Mesenchymal stem cell (in vitro differentiated cells and primary cell): Measurements from ENCODE around the gene LENG8.

ENCODE experiments used
- DNase-seq: peaks from one replicate; pipeline ENCODE4 v3.0.0-alpha.2; 2013
- H2AFZ ChIP-seq: one replicate; pipeline ENCODE4 v1.6.1; 2013; ENCODE audit warnings: low read depth, mild to moderate bottlenecking, control low read depth, inconsistent platforms, low read length, moderate library complexity
- H2AK5ac ChIP-seq: 2 replicates; pipeline ENCODE4 v1.6.1; 2013; ENCODE audit warnings: low read length, moderate library complexity, mild to moderate bottlenecking, inconsistent platforms; ENCODE audit not compliant: severe bottlenecking
- H2BK120ac ChIP-seq: one replicate; pipeline ENCODE4 v1.6.1; 2013; ENCODE audit warnings: low read depth, mild to moderate bottlenecking, inconsistent platforms, low read length, moderate library complexity
- H2BK12ac ChIP-seq, 2 experiments: one replicate each; pipeline ENCODE4 v1.6.1; 2013; ENCODE audit warnings: inconsistent platforms in 2 of 2, low read length in 2 of 2, mild to moderate bottlenecking in 2 of 2, moderate library complexity in 2 of 2, control low read depth in 1 of 2
- H2BK15ac ChIP-seq: one replicate; pipeline ENCODE4 v1.6.1; 2013; ENCODE audit warnings: mild to moderate bottlenecking, low read depth, inconsistent platforms; ENCODE audit not compliant: poor library complexity, severe bottlenecking
- H2BK5ac ChIP-seq: 2 replicates; pipeline ENCODE4 v1.6.1; 2013; ENCODE audit warnings: low read depth, mild to moderate bottlenecking, low read length, control low read depth, inconsistent platforms; ENCODE audit not compliant: poor library complexity, severe bottlenecking
- H3K14ac ChIP-seq, 2 experiments: one replicate each; pipeline ENCODE4 v1.6.1; 2013; ENCODE audit warnings: inconsistent platforms in 2 of 2, low read length in 2 of 2, control low read depth in 1 of 2, mild to moderate bottlenecking in 1 of 2, moderate library complexity in 1 of 2
- H3K18ac ChIP-seq, 2 experiments: one replicate each; pipeline ENCODE4 v1.6.1; 2013; ENCODE audit warnings: inconsistent platforms in 2 of 2, low read length in 2 of 2, control low read depth in 1 of 2, low read depth in 1 of 2, mild to moderate bottlenecking in 1 of 2
- H3K23ac ChIP-seq, 2 experiments: one replicate each; pipeline ENCODE4 v1.6.1; 2013; ENCODE audit warnings: inconsistent platforms in 2 of 2, low read length in 2 of 2, mild to moderate bottlenecking in 2 of 2, moderate library complexity in 2 of 2, control low read depth in 1 of 2
- H3K27ac ChIP-seq: 2 replicates; pipeline ENCODE4 v1.5.1; 2013; ENCODE audit warnings: mild to moderate bottlenecking, moderate library complexity, low read length, control low read depth, inconsistent platforms; ENCODE audit not compliant: poor library complexity, severe bottlenecking
- H3K27me3 ChIP-seq, 2 experiments: 2 replicates each; pipeline versions ENCODE4 v1.6.1 to v1.7.0; 2013; ENCODE audit warnings: low read length in 2 of 2, mild to moderate bottlenecking in 2 of 2, moderate library complexity in 2 of 2, control low read depth in 1 of 2, inconsistent platforms in 1 of 2; ENCODE audit not compliant: control insufficient read depth in 1 of 2, insufficient read depth in 1 of 2
- H3K36me3 ChIP-seq, 2 experiments: 2 replicates each; pipeline versions ENCODE4 v1.6.1 to v1.7.0; 2013; ENCODE audit warnings: low read length in 2 of 2, control low read depth in 1 of 2, inconsistent platforms in 1 of 2, low read depth in 1 of 2, mild to moderate bottlenecking in 1 of 2; ENCODE audit not compliant: insufficient read depth in 2 of 2, control insufficient read depth in 1 of 2
- H3K4ac ChIP-seq, 2 experiments: one replicate each; pipeline ENCODE4 v1.6.1; 2013; ENCODE audit warnings: inconsistent platforms in 2 of 2, low read length in 2 of 2, mild to moderate bottlenecking in 2 of 2, moderate library complexity in 2 of 2, control low read depth in 1 of 2, low read depth in 1 of 2
- H3K4me1 ChIP-seq: 2 replicates; pipeline ENCODE4 v1.6.1; 2013; ENCODE audit warnings: low read depth, low read length, control low read depth; ENCODE audit not compliant: control insufficient read depth, insufficient read depth
- H3K4me2 ChIP-seq: 2 replicates; pipeline ENCODE4 v1.6.1; 2013; ENCODE audit warnings: low read length, mild to moderate bottlenecking, inconsistent platforms; ENCODE audit not compliant: poor library complexity, severe bottlenecking
- H3K4me3 ChIP-seq, 2 experiments: 2 replicates each; pipeline versions ENCODE4 v1.5.1 to v1.7.0; 2013; ENCODE audit warnings: low read length in 2 of 2, mild to moderate bottlenecking in 2 of 2, control low read depth in 1 of 2, low read depth in 1 of 2; ENCODE audit not compliant: insufficient read depth in 1 of 2
- H3K79me1 ChIP-seq: replicated peaks from 2 replicates; pipeline ENCODE4 v1.6.1; 2013; ENCODE audit warnings: mild to moderate bottlenecking, control low read depth, low read length, inconsistent platforms; ENCODE audit not compliant: poor library complexity, severe bottlenecking
- H3K9ac ChIP-seq: 2 replicates; pipeline ENCODE4 v1.7.0; 2013; ENCODE audit warnings: mild to moderate bottlenecking, low read length, moderate library complexity
- H3K9me3 ChIP-seq: 2 replicates; pipeline ENCODE4 v1.7.0; 2013; ENCODE audit warnings: mild to moderate bottlenecking, low read length; ENCODE audit not compliant: control insufficient read depth
- H4K8ac ChIP-seq: one replicate; pipeline ENCODE4 v1.6.1; 2013; ENCODE audit warnings: inconsistent platforms, mild to moderate bottlenecking, low read length, moderate library complexity
- H4K91ac ChIP-seq: one replicate; pipeline ENCODE4 v1.6.1; 2013; ENCODE audit warnings: mild to moderate bottlenecking, low read length, inconsistent platforms
- WGBS: methylation state at CpG from one replicate; pipeline ENCODE4 v1.1.7; 2013; ENCODE audit warnings: mixed read lengths; 5-methylcytosine and 5-hydroxymethylcytosine counted together

The LENG8 gene

DNA sequence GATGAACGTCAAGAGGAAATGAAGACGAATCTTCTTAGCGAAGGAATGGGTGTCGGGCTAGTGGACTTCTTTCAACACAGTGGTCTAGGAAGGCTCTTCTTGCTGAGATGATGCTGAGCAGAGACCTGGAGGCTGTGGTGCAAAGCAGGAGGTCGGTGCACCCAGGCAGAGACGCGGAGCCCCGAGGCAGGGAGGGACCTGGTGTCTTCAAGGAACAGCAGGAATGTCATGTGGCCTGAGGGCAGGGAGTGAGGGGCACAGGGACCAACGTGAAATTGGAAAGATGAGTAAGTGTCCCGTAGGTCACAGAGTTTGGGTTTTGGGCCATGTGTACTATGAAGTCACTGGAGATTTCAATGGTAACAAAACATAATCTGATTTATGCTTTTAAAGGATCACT lies 35.5 kb downstream of the LENG8 start:
- Histone ChIP-seq H3K9me3 (no peaks in the 10 kb centered on the region), H3K27ac (no peak overlapping the region), H3K9ac (no peak overlapping the region), H3K4me2 (no peak overlapping the region), H3K4me1 (no peaks in the 10 kb centered on the region), H2AK5ac (no peak overlapping the region), H4K8ac (no peak overlapping the region), H2BK15ac (no peak overlapping the region), H3K79me1 (no peaks in the 10 kb centered on the region), H3K4me3 (no peak overlapping the region), H3K4ac (no peak overlapping the region), H3K23ac (no peak overlapping the region), H2BK5ac (no peak overlapping the region), H4K91ac (no peak overlapping the region), H3K14ac (no peak overlapping the region), H2BK120ac (no peak overlapping the region), H3K27me3 (peaks cover 0 to 10% of the 10 kb centered on the region in 2 experiments), H2AFZ (no peak overlapping the region), H2BK12ac (no peak overlapping the region), H3K18ac (no peak overlapping the region), H3K36me3 (no peaks in the 10 kb centered on the region)
- 82% methylated on average over 10 of the region's 10 CpGs for WGBS
- DNase-seq = no peak

DNA sequence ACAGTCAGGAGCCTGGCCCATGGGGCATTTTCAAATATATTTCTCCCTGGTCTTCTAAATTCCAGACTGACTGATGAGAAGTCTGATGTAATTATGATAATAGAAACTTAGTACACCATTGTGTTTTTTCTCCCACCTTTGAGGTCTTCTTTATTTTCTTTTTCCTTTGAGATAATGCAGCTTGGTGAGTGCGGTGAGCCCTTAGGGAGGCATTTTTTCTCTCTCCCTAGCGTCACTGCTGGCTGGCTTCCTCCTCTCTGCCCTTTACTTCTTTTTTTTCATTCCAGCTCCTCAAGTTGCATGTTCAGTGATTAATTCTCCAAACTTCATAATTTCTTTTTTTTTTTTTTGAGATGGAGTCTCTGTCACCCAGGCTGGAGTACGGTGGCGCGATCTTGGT lies 36.9 kb downstream of the LENG8 start:
- no peak overlapping the region for H2AFZ ChIP-seq
- no peak overlapping the region for H3K4ac ChIP-seq
- H3K4me3 ChIP-seq = no peak overlapping the region
- H3K27me3 ChIP-seq = peaks cover 0 to 4% of the 10 kb centered on the region in 2 experiments
- no peak overlapping the region for H3K4me2 ChIP-seq
- no peak for DNase-seq
- no peaks in the 10 kb centered on the region for H3K36me3 ChIP-seq
- H2BK15ac ChIP-seq = no peak overlapping the region
- no peak overlapping the region for H3K27ac ChIP-seq
- no peak overlapping the region for H4K8ac ChIP-seq
- H3K23ac ChIP-seq = no peak overlapping the region
- WGBS = 94% methylated on average over 4 of the region's 5 CpGs
- H3K4me1 ChIP-seq = no peaks in the 10 kb centered on the region
- no peaks in the 10 kb centered on the region for H3K79me1 ChIP-seq
- no peak overlapping the region for H2BK120ac ChIP-seq
- H2BK5ac ChIP-seq = no peak overlapping the region
- H3K14ac ChIP-seq = no peak overlapping the region
- no peaks in the 10 kb centered on the region for H3K9me3 ChIP-seq
- no peak overlapping the region for H2BK12ac ChIP-seq
- no peak overlapping the region for H3K9ac ChIP-seq
- no peak overlapping the region for H4K91ac ChIP-seq
- no peak overlapping the region for H2AK5ac ChIP-seq
- no peak overlapping the region for H3K18ac ChIP-seq

DNA sequence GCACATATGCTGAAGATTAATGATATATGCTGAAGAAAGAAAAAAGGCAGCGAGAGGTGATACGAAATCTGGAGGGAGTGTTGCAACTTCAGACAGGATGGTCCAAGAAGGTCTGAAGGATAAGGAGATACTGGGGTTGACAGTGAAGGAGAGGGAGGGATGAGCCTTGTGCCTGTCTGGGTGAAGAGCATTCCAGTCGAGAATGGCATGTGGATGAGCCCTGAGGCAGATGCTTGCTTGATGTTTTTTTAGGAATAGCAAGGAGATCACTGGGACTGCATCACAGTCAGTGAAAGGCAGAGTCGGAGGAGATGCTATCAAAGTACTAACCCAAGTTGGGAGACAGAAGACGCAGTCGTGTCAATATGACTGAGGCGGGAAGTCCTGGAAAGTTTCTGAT lies 40.3 kb downstream of the LENG8 start:
- Histone ChIP-seq H4K8ac (no peak overlapping the region), H3K79me1 (no peaks in the 10 kb centered on the region), H3K27me3 (peaks cover 0 to 1% of the 10 kb centered on the region in 2 experiments), H2AK5ac (no peak overlapping the region), H2BK120ac (no peak overlapping the region), H2BK12ac (no peak overlapping the region), H3K4ac (no peak overlapping the region), H3K4me1 (no peaks in the 10 kb centered on the region), H3K4me3 (no peak overlapping the region), H3K27ac (no peak overlapping the region), H3K14ac (no peak overlapping the region), H3K18ac (no peak overlapping the region), H3K9ac (no peak overlapping the region), H2AFZ (no peak overlapping the region), H2BK15ac (no peak overlapping the region), H3K4me2 (no peak overlapping the region), H3K36me3 (no peaks in the 10 kb centered on the region), H2BK5ac (no peak overlapping the region), H3K23ac (no peak overlapping the region), H4K91ac (no peak overlapping the region), H3K9me3 (no peaks in the 10 kb centered on the region)
- no peak for DNase-seq
- WGBS = 74% methylated on average over 6 of the region's 7 CpGs

DNA sequence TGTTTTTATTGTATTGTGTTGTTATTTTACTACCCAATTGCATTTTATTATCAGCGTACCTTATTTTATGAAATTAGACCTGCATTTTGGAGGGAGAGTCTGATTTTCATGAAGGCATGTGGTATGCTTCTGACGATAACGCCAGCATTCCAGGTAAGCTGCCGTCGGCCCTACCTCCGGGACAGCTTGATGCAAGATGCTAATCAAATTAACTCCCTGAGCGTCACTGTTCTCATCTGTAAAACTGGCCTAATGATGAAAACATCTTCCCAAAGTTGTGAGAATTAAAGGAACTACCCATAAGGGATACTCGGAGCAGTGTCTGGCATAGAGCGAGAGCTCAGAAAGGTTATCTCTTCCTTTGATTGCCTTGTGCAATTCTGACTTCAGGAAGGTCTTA lies 40.8 kb downstream of the LENG8 start:
- Histone ChIP-seq H3K4ac (no peak overlapping the region), H3K9me3 (no peaks in the 10 kb centered on the region), H2BK120ac (no peak overlapping the region), H3K36me3 (no peaks in the 10 kb centered on the region), H3K14ac (no peak overlapping the region), H3K79me1 (no peaks in the 10 kb centered on the region), H3K23ac (no peak overlapping the region), H3K18ac (no peak overlapping the region), H3K27ac (no peak overlapping the region), H2BK15ac (no peak overlapping the region), H3K27me3 (no peaks in the 10 kb centered on the region), H2BK12ac (no peak overlapping the region), H3K9ac (no peak overlapping the region), H3K4me1 (no peaks in the 10 kb centered on the region), H2AK5ac (no peak overlapping the region), H3K4me2 (no peak overlapping the region), H2AFZ (no peak overlapping the region), H3K4me3 (no peak overlapping the region), H2BK5ac (no peak overlapping the region), H4K8ac (no peak overlapping the region), H4K91ac (no peak overlapping the region)
- no peak for DNase-seq
- WGBS = 90% methylated on average over 9 of the region's 9 CpGs
